ENCODE results near the gene TRIB2.

TRIB2 gene

GRCh38 chr2:12727065-12727464 is 10.3 kb downstream of the TRIB2 start:
- Histone ChIP-seq H3K4me1 (ENCODE audit: control insufficient read depth, insufficient read depth, low read length) (peaks cover 11% of the 10 kb centered on the region), H3K27ac (ENCODE audit: low read depth, low read length) (no peak overlapping the region)

GRCh38 chr2:12727641-12728040 is 10.9 kb downstream of the TRIB2 start:
- no peak overlapping the region for H3K9ac ChIP-seq (ENCODE audit: low read length)
- no peak overlapping the region for H3K4me3 ChIP-seq (ENCODE audit: low read length)
- H3K4me1 ChIP-seq (ENCODE audit: control insufficient read depth, insufficient read depth, low read length): peaks cover 7% of the 10 kb centered on the region
- H3K36me3 ChIP-seq (ENCODE audit: control insufficient read depth, insufficient read depth, low read length): peaks cover 13% of the 10 kb centered on the region
- H3K27me3 ChIP-seq (ENCODE audit: control insufficient read depth, insufficient read depth, low read length): no peaks in the 10 kb centered on the region
- no peak overlapping the region for H3K27ac ChIP-seq (ENCODE audit: low read depth, low read length)

More at GRCh38 chr2:12727065-12727464, 10.3 kb downstream of the TRIB2 start:
- H3K27me3 ChIP-seq (ENCODE audit: control insufficient read depth, insufficient read depth, low read length): no peaks in the 10 kb centered on the region
- H3K9ac ChIP-seq (ENCODE audit: low read length): no peak overlapping the region
- peaks cover 13% of the 10 kb centered on the region for H3K36me3 ChIP-seq (ENCODE audit: control insufficient read depth, insufficient read depth, low read length)
- H3K4me3 ChIP-seq (ENCODE audit: low read length): no peak overlapping the region

- H3K27me3 ChIP-seq (ENCODE audit: control insufficient read depth, insufficient read depth, low read length): no peaks in the 10 kb centered on the region
- H3K4me3 ChIP-seq (ENCODE audit: low read length): peak overlapping the region; percentile 12
- H3K4me1 ChIP-seq (ENCODE audit: control insufficient read depth, insufficient read depth, low read length): peaks cover 4% of the 10 kb centered on the region
- no peak overlapping the region for H3K27ac ChIP-seq (ENCODE audit: low read depth, low read length)
- peaks cover 13% of the 10 kb centered on the region for H3K36me3 ChIP-seq (ENCODE audit: control insufficient read depth, insufficient read depth, low read length)
- H3K9ac ChIP-seq (ENCODE audit: low read length): no peak overlapping the region
These were observed 11.6 kb downstream of the TRIB2 start for GRCh38 chr2:12728221-12728777.

GRCh38 chr2:12730265-12730664 is 13.5 kb downstream of the TRIB2 start:
- no peak overlapping the region for H3K27ac ChIP-seq (ENCODE audit: low read depth, low read length)
- H3K4me1 ChIP-seq (ENCODE audit: control insufficient read depth, insufficient read depth, low read length): peaks cover 4% of the 10 kb centered on the region
- no peak overlapping the region for H3K9ac ChIP-seq (ENCODE audit: low read length)
- no peak overlapping the region for H3K4me3 ChIP-seq (ENCODE audit: low read length)
- H3K36me3 ChIP-seq (ENCODE audit: control insufficient read depth, insufficient read depth, low read length): peaks cover 13% of the 10 kb centered on the region
- H3K27me3 ChIP-seq (ENCODE audit: control insufficient read depth, insufficient read depth, low read length): no peaks in the 10 kb centered on the region

- Histone ChIP-seq H3K27me3 (ENCODE audit: control insufficient read depth, insufficient read depth, low read length) (no peaks in the 10 kb centered on the region), H3K4me3 (ENCODE audit: low read length) (no peak overlapping the region), H3K4me1 (ENCODE audit: control insufficient read depth, insufficient read depth, low read length) (peaks cover 4% of the 10 kb centered on the region), H3K9ac (ENCODE audit: low read length) (no peak overlapping the region), H3K36me3 (ENCODE audit: control insufficient read depth, insufficient read depth, low read length) (peaks cover 13% of the 10 kb centered on the region), H3K27ac (ENCODE audit: low read depth, low read length) (no peak overlapping the region)
These were observed 15.1 kb downstream of the TRIB2 start for GRCh38 chr2:12731701-12732280.

- no peak overlapping the region for H3K27ac ChIP-seq (ENCODE audit: low read depth, low read length)
- H3K4me1 ChIP-seq (ENCODE audit: control insufficient read depth, insufficient read depth, low read length): peaks cover 4% of the 10 kb centered on the region
- no peak overlapping the region for H3K9ac ChIP-seq (ENCODE audit: low read length)
- H3K36me3 ChIP-seq (ENCODE audit: control insufficient read depth, insufficient read depth, low read length): peaks cover 12% of the 10 kb centered on the region
- H3K4me3 ChIP-seq (ENCODE audit: low read length): no peak overlapping the region
- no peaks in the 10 kb centered on the region for H3K27me3 ChIP-seq (ENCODE audit: control insufficient read depth, insufficient read depth, low read length)
These were observed 15.9 kb downstream of the TRIB2 start for GRCh38 chr2:12732651-12733050.

- H3K4me1 ChIP-seq (ENCODE audit: control insufficient read depth, insufficient read depth, low read length): no peaks in the 10 kb centered on the region
These were observed 17.1 kb downstream of the TRIB2 start for GRCh38 chr2:12733846-12734245.

GRCh38 chr2:12734914-12735654 is 18.3 kb downstream of the TRIB2 start:
- Histone ChIP-seq H3K27me3 (ENCODE audit: control insufficient read depth, insufficient read depth, low read length) (no peaks in the 10 kb centered on the region), H3K4me1 (ENCODE audit: control insufficient read depth, insufficient read depth, low read length) (no peaks in the 10 kb centered on the region), H3K4me3 (ENCODE audit: low read length) (no peak overlapping the region), H3K9ac (ENCODE audit: low read length) (no peak overlapping the region), H3K27ac (ENCODE audit: low read depth, low read length) (no peak overlapping the region), H3K36me3 (ENCODE audit: control insufficient read depth, insufficient read depth, low read length) (peaks cover 4% of the 10 kb centered on the region)

More at GRCh38 chr2:12733846-12734245, 17.1 kb downstream of the TRIB2 start:
- peaks cover 4% of the 10 kb centered on the region for H3K36me3 ChIP-seq (ENCODE audit: control insufficient read depth, insufficient read depth, low read length)
- no peaks in the 10 kb centered on the region for H3K27me3 ChIP-seq (ENCODE audit: control insufficient read depth, insufficient read depth, low read length)
- H3K4me3 ChIP-seq (ENCODE audit: low read length): no peak overlapping the region
- no peak overlapping the region for H3K9ac ChIP-seq (ENCODE audit: low read length)
- no peak overlapping the region for H3K27ac ChIP-seq (ENCODE audit: low read depth, low read length)

- H3K4me1 ChIP-seq (ENCODE audit: control insufficient read depth, insufficient read depth, low read length): peaks cover 14% of the 10 kb centered on the region
- no peaks in the 10 kb centered on the region for H3K27me3 ChIP-seq (ENCODE audit: control insufficient read depth, insufficient read depth, low read length)
- no peak overlapping the region for H3K9ac ChIP-seq (ENCODE audit: low read length)
- H3K27ac ChIP-seq (ENCODE audit: low read depth, low read length): no peak overlapping the region
- H3K4me3 ChIP-seq (ENCODE audit: low read length): no peak overlapping the region
- peaks cover 2% of the 10 kb centered on the region for H3K36me3 ChIP-seq (ENCODE audit: control insufficient read depth, insufficient read depth, low read length)
These were observed 20.6 kb downstream of the TRIB2 start for GRCh38 chr2:12737297-12737696.

- no peak overlapping the region for H3K4me3 ChIP-seq (ENCODE audit: low read length)
- H3K27ac ChIP-seq (ENCODE audit: low read depth, low read length): no peak overlapping the region
- H3K27me3 ChIP-seq (ENCODE audit: control insufficient read depth, insufficient read depth, low read length): no peaks in the 10 kb centered on the region
- H3K36me3 ChIP-seq (ENCODE audit: control insufficient read depth, insufficient read depth, low read length): peaks cover 2% of the 10 kb centered on the region
- no peak overlapping the region for H3K9ac ChIP-seq (ENCODE audit: low read length)
- peaks cover 14% of the 10 kb centered on the region for H3K4me1 ChIP-seq (ENCODE audit: control insufficient read depth, insufficient read depth, low read length)
These were observed 21.2 kb downstream of the TRIB2 start for GRCh38 chr2:12737738-12738485.

GRCh38 chr2:12739721-12740254 is 23.1 kb downstream of the TRIB2 start:
- peaks cover 2% of the 10 kb centered on the region for H3K36me3 ChIP-seq (ENCODE audit: control insufficient read depth, insufficient read depth, low read length)
- H3K4me3 ChIP-seq (ENCODE audit: low read length): no peak overlapping the region
- peak overlapping the region; percentile 54 for H3K27ac ChIP-seq (ENCODE audit: low read depth, low read length)
- H3K4me1 ChIP-seq (ENCODE audit: control insufficient read depth, insufficient read depth, low read length): peaks cover 14% of the 10 kb centered on the region
- H3K27me3 ChIP-seq (ENCODE audit: control insufficient read depth, insufficient read depth, low read length): no peaks in the 10 kb centered on the region
- no peak overlapping the region for H3K9ac ChIP-seq (ENCODE audit: low read length)

- Histone ChIP-seq H3K36me3 (ENCODE audit: control insufficient read depth, insufficient read depth, low read length) (peaks cover 2% of the 10 kb centered on the region), H3K27ac (ENCODE audit: low read depth, low read length) (peak overlapping the region; percentile 54), H3K9ac (ENCODE audit: low read length) (no peak overlapping the region), H3K4me3 (ENCODE audit: low read length) (no peak overlapping the region), H3K27me3 (ENCODE audit: control insufficient read depth, insufficient read depth, low read length) (no peaks in the 10 kb centered on the region), H3K4me1 (ENCODE audit: control insufficient read depth, insufficient read depth, low read length) (peaks cover 14% of the 10 kb centered on the region)
These were observed 24.6 kb downstream of the TRIB2 start for GRCh38 chr2:12741380-12741779.
